ENCODE data around the gene EPOP.

DNA sequence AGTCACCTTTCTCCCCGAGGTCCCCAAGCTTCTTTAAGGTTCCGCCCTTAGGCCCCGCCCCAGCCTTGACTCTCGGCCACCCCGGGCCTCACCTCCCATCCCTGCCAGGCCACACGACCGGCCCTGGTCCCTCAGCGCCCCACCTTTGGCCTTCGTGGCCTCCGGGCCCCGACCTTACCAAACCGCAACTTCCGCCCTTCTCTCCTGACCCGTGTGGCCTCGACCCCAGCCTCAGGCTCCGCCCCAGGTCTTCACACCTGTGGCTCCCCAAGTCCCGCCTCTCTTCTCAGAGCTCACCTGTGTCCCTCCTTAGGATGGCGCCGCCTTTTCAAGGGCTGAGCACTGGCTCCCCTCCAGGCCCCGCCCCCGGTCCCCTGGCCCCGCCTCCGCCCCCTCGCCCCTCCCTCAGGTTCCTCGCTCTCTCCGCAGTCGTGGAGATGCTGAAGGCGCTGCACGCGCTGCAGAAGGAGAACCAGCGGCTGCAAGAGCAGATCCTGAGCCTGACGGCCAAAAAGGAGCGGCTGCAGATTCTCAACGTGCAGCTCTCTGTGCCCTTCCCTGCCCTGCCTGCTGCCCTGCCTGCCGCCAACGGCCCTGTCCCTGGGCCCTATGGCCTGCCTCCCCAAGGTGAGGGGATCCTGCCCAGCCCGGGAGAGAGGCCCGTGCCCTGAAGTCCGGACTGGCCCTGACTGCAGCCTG, 45.3 kb upstream of the EPOP start:
- no peak for TF ChIP-seq CTCF (IDR thresholded peaks at IDR 0.05; ENCODE audit: low read depth, low read length)
- no peak for TF ChIP-seq POLR2A (IDR thresholded peaks at IDR 0.05; ENCODE audit: extremely low read depth, insufficient read length)
- TF ChIP-seq, protein P1, sequence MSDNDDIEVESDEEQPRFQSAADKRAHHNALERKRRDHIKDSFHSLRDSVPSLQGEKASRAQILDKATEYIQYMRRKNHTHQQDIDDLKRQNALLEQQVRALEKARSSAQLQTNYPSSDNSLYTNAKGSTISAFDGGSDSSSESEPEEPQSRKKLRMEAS (IDR thresholded peaks at IDR 0.05; ENCODE audit: low read depth, low read length), result no peak

Measured in NB4 (cell line).